CD4-positive, alpha-beta T cell treated with Interleukin-15 for 4 hours (primary cell): ENCODE results near the gene RGSL1.

ENCODE experiments used
- DNase-seq: peaks from one replicate; pipeline ENCODE4 v3.0.0-alpha.2; 2020; ENCODE audit warnings: low spot score

The RGSL1 gene

GRCh38 chr1:182549346-182549745, 99.4 kb downstream of the RGSL1 start:
- no peak for DNase-seq

GRCh38 chr1:182549811-182550210, 99.9 kb downstream of the RGSL1 start:
- no peak for DNase-seq

- no peak for DNase-seq
These were observed 102.6 kb downstream of the RGSL1 start for GRCh38 chr1:182552527-182552926.

GRCh38 chr1:182555493-182555892, 105.5 kb downstream of the RGSL1 start:
- no peak for DNase-seq

GRCh38 chr1:182556279-182556678, 106.3 kb downstream of the RGSL1 start:
- DNase-seq: no peak

- DNase-seq: no peak
These were observed 110.5 kb downstream of the RGSL1 start for GRCh38 chr1:182560392-182560984.

- no peak for DNase-seq
These were observed 111.5 kb downstream of the RGSL1 start for GRCh38 chr1:182561456-182561855.

GRCh38 chr1:182563095-182563494, 113.1 kb downstream of the RGSL1 start:
- DNase-seq: no peak

- no peak for DNase-seq
These were observed 114.6 kb downstream of the RGSL1 start for GRCh38 chr1:182564406-182565004.

- DNase-seq: no peak
These were observed 115.6 kb downstream of the RGSL1 start for GRCh38 chr1:182565537-182565936.

- no peak for DNase-seq
These were observed 117.7 kb downstream of the RGSL1 start for GRCh38 chr1:182567629-182568028.

- DNase-seq: no peak
These were observed 118.8 kb downstream of the RGSL1 start for GRCh38 chr1:182568647-182569284.

GRCh38 chr1:182569939-182570610, 120.1 kb downstream of the RGSL1 start:
- DNase-seq: no peak

- no peak for DNase-seq
These were observed 120.6 kb downstream of the RGSL1 start for GRCh38 chr1:182570611-182570970.

GRCh38 chr1:182574156-182574555, 124.2 kb downstream of the RGSL1 start:
- DNase-seq: no peak

- DNase-seq: no peak
These were observed 125.7 kb downstream of the RGSL1 start for GRCh38 chr1:182575540-182576149.

GRCh38 chr1:182580736-182581135, 130.8 kb downstream of the RGSL1 start:
- no peak for DNase-seq

GRCh38 chr1:182584746-182585145, 134.8 kb downstream of the RGSL1 start:
- DNase-seq: no peak

GRCh38 chr1:182586380-182586779, 136.4 kb downstream of the RGSL1 start:
- DNase-seq: no peak

GRCh38 chr1:182587093-182587492, 137.1 kb downstream of the RGSL1 start:
- DNase-seq: no peak

- no peak for DNase-seq
These were observed 137.9 kb downstream of the RGSL1 start for GRCh38 chr1:182587666-182588499.
